ENCODE measurements around the gene DCTN1.

DCTN1 gene

DNA sequence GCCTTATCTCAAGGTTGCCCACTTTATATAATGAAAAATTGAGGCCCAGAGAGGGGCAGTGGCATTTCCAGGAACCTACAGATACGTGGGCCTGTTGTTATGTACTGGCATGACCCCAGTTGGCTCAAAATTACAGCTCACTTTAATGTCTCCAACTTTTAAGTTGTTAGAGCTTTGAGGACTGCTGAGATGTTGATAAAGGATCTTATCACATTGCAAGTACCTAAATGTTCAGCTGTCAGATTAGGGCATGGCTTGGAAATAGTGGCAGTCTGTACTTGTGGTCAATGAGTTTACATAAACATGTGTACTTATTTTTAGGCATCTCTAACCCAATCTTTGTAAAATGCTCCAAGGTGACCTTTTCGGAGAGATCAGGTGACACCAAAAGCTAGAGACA lies 51.5 kb downstream of the DCTN1 start:
- POLR2A ChIA-PET, result no interaction called here
- Histone ChIP-seq H3K27ac (ENCODE audit: insufficient read depth in 1 of 2, low read depth in 1 of 2, low read length in 2 of 2, poor library complexity in 1 of 2, severe bottlenecking in 2 of 2) (no peak overlapping the region), H3K4me3 (ENCODE audit: control insufficient read depth in 1 of 7, extremely low read depth in 1 of 7, insufficient read depth in 4 of 7, low read depth in 2 of 7, low read length in 6 of 7) (no peak overlapping the region), H3K36me3 (ENCODE audit: control insufficient read depth in 4 of 4, insufficient read depth in 4 of 4, low read length in 3 of 4) (peaks cover 0 to 27% (median 0%) of the 10 kb centered on the region in 4 experiments), H3K27me3 (replicated peaks in 2 of 5; ENCODE audit: control insufficient read depth in 4 of 5, insufficient read depth in 5 of 5, low read length in 4 of 5) (no peaks in the 10 kb centered on the region), H3K9me3 (ENCODE audit: control extremely low read depth in 1 of 5, control insufficient read depth in 4 of 5, insufficient read depth in 2 of 5, low read depth in 1 of 5, low read length in 4 of 5) (no peaks in the 10 kb centered on the region), H3K4me1 (ENCODE audit: control extremely low read depth in 1 of 4, control insufficient read depth in 4 of 4, insufficient read depth in 4 of 4, low read length in 3 of 4) (no peaks in the 10 kb centered on the region)
- 92% methylated on average over 2 of the region's 2 CpGs for WGBS (ENCODE audit: insufficient coverage)
- no peak for DNase-seq
- CTCF ChIA-PET, result no interaction called here

DNA sequence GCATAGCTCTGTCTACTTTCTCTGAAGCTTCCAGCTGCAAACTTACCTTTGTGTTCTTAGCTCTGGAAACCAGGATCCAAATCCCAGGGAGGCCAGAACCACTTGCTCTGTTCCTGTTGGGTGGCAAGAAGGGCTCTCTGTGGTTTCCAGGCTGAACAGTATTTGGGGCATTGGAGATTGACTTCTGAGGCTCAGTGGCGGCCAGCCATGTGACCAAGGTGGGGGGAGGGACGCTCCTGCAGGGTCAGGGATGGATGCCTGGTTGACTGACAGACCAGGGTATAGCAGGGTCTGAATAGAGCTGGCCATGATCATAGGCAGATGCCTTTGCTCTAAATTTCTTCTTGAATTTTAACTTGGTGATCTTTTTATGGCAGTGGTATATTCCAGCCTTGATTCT lies 52.0 kb downstream of the DCTN1 start:
- ChIA-PET CTCF (no interaction called here), POLR2A (no interaction called here)
- peaks cover 0 to 26% (median 0%) of the 10 kb centered on the region in 4 experiments for H3K36me3 ChIP-seq (ENCODE audit: control insufficient read depth in 4 of 4, insufficient read depth in 4 of 4, low read length in 3 of 4)
- no peak overlapping the region for H3K27ac ChIP-seq (ENCODE audit: insufficient read depth in 1 of 2, low read depth in 1 of 2, low read length in 2 of 2, poor library complexity in 1 of 2, severe bottlenecking in 2 of 2)
- no peak for DNase-seq
- no peak overlapping the region for H3K4me3 ChIP-seq (ENCODE audit: control insufficient read depth in 1 of 7, extremely low read depth in 1 of 7, insufficient read depth in 4 of 7, low read depth in 2 of 7, low read length in 6 of 7)
- H3K27me3 ChIP-seq (replicated peaks in 2 of 5; ENCODE audit: control insufficient read depth in 4 of 5, insufficient read depth in 5 of 5, low read length in 4 of 5), result no peaks in the 10 kb centered on the region
- WGBS (ENCODE audit: insufficient coverage), result 94% methylated on average over 2 of the region's 2 CpGs
- H3K4me1 ChIP-seq (ENCODE audit: control extremely low read depth in 1 of 4, control insufficient read depth in 4 of 4, insufficient read depth in 4 of 4, low read length in 3 of 4), result no peaks in the 10 kb centered on the region
- H3K9me3 ChIP-seq (ENCODE audit: control extremely low read depth in 1 of 5, control insufficient read depth in 4 of 5, insufficient read depth in 2 of 5, low read depth in 1 of 5, low read length in 4 of 5), result no peaks in the 10 kb centered on the region

DNA sequence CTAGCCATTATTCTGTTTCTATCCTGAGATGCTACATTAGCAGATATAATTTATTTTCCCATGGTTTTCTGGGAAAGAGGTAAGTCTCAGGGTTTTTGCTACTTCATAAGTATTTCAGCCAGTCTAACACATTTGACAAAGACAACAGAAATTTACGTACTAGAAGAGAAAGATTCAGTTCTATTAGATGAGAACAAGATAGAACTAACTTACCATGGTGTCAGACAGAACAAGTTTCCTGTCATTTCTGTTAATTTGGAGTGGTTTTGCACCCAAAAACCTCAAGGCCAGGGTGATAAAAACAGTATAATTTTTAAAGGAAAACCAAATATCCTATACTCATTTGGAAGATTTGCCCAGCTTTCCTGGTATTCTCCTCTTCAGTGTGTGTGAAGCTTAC lies 52.5 kb downstream of the DCTN1 start:
- Histone ChIP-seq H3K4me1 (ENCODE audit: control extremely low read depth in 1 of 4, control insufficient read depth in 4 of 4, insufficient read depth in 4 of 4, low read length in 3 of 4) (no peaks in the 10 kb centered on the region), H3K27ac (ENCODE audit: insufficient read depth in 1 of 2, low read depth in 1 of 2, low read length in 2 of 2, poor library complexity in 1 of 2, severe bottlenecking in 2 of 2) (no peak overlapping the region), H3K27me3 (replicated peaks in 2 of 5; ENCODE audit: control insufficient read depth in 4 of 5, insufficient read depth in 5 of 5, low read length in 4 of 5) (no peaks in the 10 kb centered on the region), H3K9me3 (ENCODE audit: control extremely low read depth in 1 of 5, control insufficient read depth in 4 of 5, insufficient read depth in 2 of 5, low read depth in 1 of 5, low read length in 4 of 5) (no peaks in the 10 kb centered on the region), H3K4me3 (ENCODE audit: control insufficient read depth in 1 of 7, extremely low read depth in 1 of 7, insufficient read depth in 4 of 7, low read depth in 2 of 7, low read length in 6 of 7) (no peak overlapping the region), H3K36me3 (ENCODE audit: control insufficient read depth in 4 of 4, insufficient read depth in 4 of 4, low read length in 3 of 4) (peaks cover 0 to 23% (median 0%) of the 10 kb centered on the region in 4 experiments)
- DNase-seq, result no peak
- 100% methylated on average over 1 of the region's 1 CpG for WGBS (ENCODE audit: insufficient coverage)
- CTCF ChIA-PET, result no interaction called here
- POLR2A ChIA-PET, result no interaction called here

DNA sequence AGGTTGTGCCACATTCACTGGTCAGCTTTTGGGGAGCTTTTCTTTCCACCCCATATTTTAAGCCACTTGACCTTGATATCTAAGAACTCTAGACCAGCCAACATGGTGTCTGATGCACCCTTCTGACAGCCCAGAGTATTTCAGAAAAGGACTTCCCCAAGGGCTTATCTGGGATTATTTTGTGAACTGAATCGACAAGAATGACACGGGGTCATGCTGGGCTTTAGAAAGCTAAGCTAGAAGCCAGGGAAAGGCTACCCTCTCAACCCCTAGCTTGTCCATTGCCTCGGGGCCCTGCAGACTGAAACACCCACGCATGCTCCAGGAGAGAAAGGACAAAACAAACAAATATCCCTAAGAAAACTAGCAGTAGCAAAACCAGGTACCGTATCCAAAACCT lies 52.9 kb downstream of the DCTN1 start:
- peaks cover 0 to 23% (median 0%) of the 10 kb centered on the region in 4 experiments for H3K36me3 ChIP-seq (ENCODE audit: control insufficient read depth in 4 of 4, insufficient read depth in 4 of 4, low read length in 3 of 4)
- CTCF ChIA-PET, result no interaction called here
- no CpG with 5 or more reads among the region's 5 CpGs for WGBS (ENCODE audit: insufficient coverage)
- no peak overlapping the region for H3K27ac ChIP-seq (ENCODE audit: insufficient read depth in 1 of 2, low read depth in 1 of 2, low read length in 2 of 2, poor library complexity in 1 of 2, severe bottlenecking in 2 of 2)
- POLR2A ChIA-PET, result no interaction called here
- H3K4me1 ChIP-seq (ENCODE audit: control extremely low read depth in 1 of 4, control insufficient read depth in 4 of 4, insufficient read depth in 4 of 4, low read length in 3 of 4), result no peaks in the 10 kb centered on the region
- no peaks in the 10 kb centered on the region for H3K9me3 ChIP-seq (ENCODE audit: control extremely low read depth in 1 of 5, control insufficient read depth in 4 of 5, insufficient read depth in 2 of 5, low read depth in 1 of 5, low read length in 4 of 5)
- no peak for DNase-seq
- no peak overlapping the region for H3K4me3 ChIP-seq (ENCODE audit: control insufficient read depth in 1 of 7, extremely low read depth in 1 of 7, insufficient read depth in 4 of 7, low read depth in 2 of 7, low read length in 6 of 7)
- H3K27me3 ChIP-seq (replicated peaks in 2 of 5; ENCODE audit: control insufficient read depth in 4 of 5, insufficient read depth in 5 of 5, low read length in 4 of 5), result no peaks in the 10 kb centered on the region

DNA sequence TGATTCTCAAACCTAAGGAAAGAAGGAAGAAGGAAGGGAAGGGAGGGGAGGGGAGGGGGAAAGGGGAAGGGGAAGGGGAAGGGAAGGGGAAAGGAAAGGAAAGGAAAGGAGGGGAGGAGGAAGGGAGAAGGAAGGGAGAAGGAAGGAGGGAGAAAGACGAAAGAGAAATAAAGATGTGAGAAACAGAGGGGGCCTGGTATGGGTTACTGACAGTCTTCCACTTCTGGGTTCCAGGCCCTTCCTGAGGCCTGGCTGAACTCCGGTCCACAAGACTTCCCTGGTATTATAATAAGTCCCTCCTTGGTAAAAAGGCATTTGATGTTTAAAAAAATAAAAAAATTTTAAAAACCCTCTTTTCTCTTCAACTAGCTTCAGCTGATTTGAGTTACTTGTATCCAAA lies 54.3 kb downstream of the DCTN1 start:
- CTCF ChIA-PET, result interaction anchor here (4.0 kb wide), 1 partner anchor 9 kb away, joined by 20 read pairs; no protein-coding TSS in a partner anchor

DNA sequence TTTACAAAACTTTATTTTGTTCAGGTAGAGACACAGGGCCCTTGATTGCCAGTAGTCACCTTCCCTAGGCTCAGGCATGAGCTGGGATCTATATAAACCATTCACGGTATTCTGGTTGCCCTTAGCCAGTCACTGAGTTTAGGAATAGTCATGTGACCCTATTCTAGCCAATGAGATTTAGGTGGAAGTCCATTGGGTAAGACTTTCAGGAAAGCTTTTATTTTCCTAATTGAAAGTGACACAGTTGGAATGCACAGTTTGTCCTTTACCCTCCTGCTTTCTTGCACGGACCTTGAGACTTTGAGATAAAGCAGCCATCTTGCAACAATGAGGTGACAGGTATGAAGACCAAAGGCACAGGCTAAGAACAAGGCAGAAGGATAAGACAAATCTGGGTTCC lies 58.4 kb downstream of the DCTN1 start:
- no peak overlapping the region for H3K4me3 ChIP-seq (ENCODE audit: control insufficient read depth in 1 of 7, extremely low read depth in 1 of 7, insufficient read depth in 4 of 7, low read depth in 2 of 7, low read length in 6 of 7)
- 100% methylated on average over 2 of the region's 2 CpGs for WGBS (ENCODE audit: insufficient coverage)
- H3K27ac ChIP-seq (ENCODE audit: insufficient read depth in 1 of 2, low read depth in 1 of 2, low read length in 2 of 2, poor library complexity in 1 of 2, severe bottlenecking in 2 of 2), result no peak overlapping the region
- H3K4me1 ChIP-seq (ENCODE audit: control extremely low read depth in 1 of 4, control insufficient read depth in 4 of 4, insufficient read depth in 4 of 4, low read length in 3 of 4), result no peaks in the 10 kb centered on the region
- no peaks in the 10 kb centered on the region for H3K36me3 ChIP-seq (ENCODE audit: control insufficient read depth in 4 of 4, insufficient read depth in 4 of 4, low read length in 3 of 4)
- ChIA-PET POLR2A (no interaction called here), CTCF (interaction anchor here (1.2 kb wide), 1 partner anchor 13 kb away, joined by 5 read pairs; no protein-coding TSS in a partner anchor)
- no peak for DNase-seq
- no peaks in the 10 kb centered on the region for H3K9me3 ChIP-seq (ENCODE audit: control extremely low read depth in 1 of 5, control insufficient read depth in 4 of 5, insufficient read depth in 2 of 5, low read depth in 1 of 5, low read length in 4 of 5)
- no peaks in the 10 kb centered on the region for H3K27me3 ChIP-seq (replicated peaks in 2 of 5; ENCODE audit: control insufficient read depth in 4 of 5, insufficient read depth in 5 of 5, low read length in 4 of 5)

More for the DNA sequence above, 54.3 kb downstream of the DCTN1 start:
- Histone ChIP-seq H3K4me1 (ENCODE audit: control extremely low read depth in 1 of 4, control insufficient read depth in 4 of 4, insufficient read depth in 4 of 4, low read length in 3 of 4) (no peaks in the 10 kb centered on the region), H3K4me3 (ENCODE audit: control insufficient read depth in 1 of 7, extremely low read depth in 1 of 7, insufficient read depth in 4 of 7, low read depth in 2 of 7, low read length in 6 of 7) (no peak overlapping the region), H3K36me3 (ENCODE audit: control insufficient read depth in 4 of 4, insufficient read depth in 4 of 4, low read length in 3 of 4) (peaks cover 0 to 13% (median 0%) of the 10 kb centered on the region in 4 experiments), H3K9me3 (ENCODE audit: control extremely low read depth in 1 of 5, control insufficient read depth in 4 of 5, insufficient read depth in 2 of 5, low read depth in 1 of 5, low read length in 4 of 5) (no peaks in the 10 kb centered on the region), H3K27ac (ENCODE audit: insufficient read depth in 1 of 2, low read depth in 1 of 2, low read length in 2 of 2, poor library complexity in 1 of 2, severe bottlenecking in 2 of 2) (no peak overlapping the region), H3K27me3 (replicated peaks in 2 of 5; ENCODE audit: control insufficient read depth in 4 of 5, insufficient read depth in 5 of 5, low read length in 4 of 5) (no peaks in the 10 kb centered on the region)
- WGBS (ENCODE audit: insufficient coverage), result no CpG with 5 or more reads among the region's 2 CpGs
- no peak for DNase-seq
- POLR2A ChIA-PET, result interaction anchor here (0.5 kb wide), 1 partner anchor 257 kb away, joined by 7 read pairs; no protein-coding TSS in a partner anchor

DNA sequence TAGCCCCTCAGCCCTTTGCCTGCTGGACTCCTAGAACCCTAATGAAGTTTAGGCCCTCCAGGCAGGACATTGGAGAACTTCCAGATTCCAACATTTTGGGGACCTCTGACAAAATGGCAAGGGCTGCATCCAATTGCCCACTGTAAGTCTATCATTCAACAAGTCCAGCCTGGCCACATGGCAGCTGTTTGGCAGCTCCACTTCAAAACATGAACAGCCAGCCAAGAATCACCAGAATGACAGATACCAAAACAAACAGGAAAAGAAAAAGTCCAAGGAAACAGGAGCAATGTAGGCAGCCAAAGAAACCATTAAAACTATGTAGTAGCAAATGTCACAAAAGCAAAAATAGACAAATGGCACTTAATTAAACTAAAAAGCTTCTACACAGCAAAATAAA lies 62.4 kb downstream of the DCTN1 start:
- ChIA-PET POLR2A (no interaction called here), CTCF (no interaction called here)
- Histone ChIP-seq H3K27ac (ENCODE audit: insufficient read depth in 1 of 2, low read depth in 1 of 2, low read length in 2 of 2, poor library complexity in 1 of 2, severe bottlenecking in 2 of 2) (no peak overlapping the region), H3K4me3 (ENCODE audit: control insufficient read depth in 1 of 7, extremely low read depth in 1 of 7, insufficient read depth in 4 of 7, low read depth in 2 of 7, low read length in 6 of 7) (no peak overlapping the region), H3K9me3 (ENCODE audit: control extremely low read depth in 1 of 5, control insufficient read depth in 4 of 5, insufficient read depth in 2 of 5, low read depth in 1 of 5, low read length in 4 of 5) (no peaks in the 10 kb centered on the region), H3K4me1 (ENCODE audit: control extremely low read depth in 1 of 4, control insufficient read depth in 4 of 4, insufficient read depth in 4 of 4, low read length in 3 of 4) (no peaks in the 10 kb centered on the region), H3K36me3 (ENCODE audit: control insufficient read depth in 4 of 4, insufficient read depth in 4 of 4, low read length in 3 of 4) (peaks cover 0 to 5% (median 4%) of the 10 kb centered on the region in 4 experiments), H3K27me3 (replicated peaks in 2 of 5; ENCODE audit: control insufficient read depth in 4 of 5, insufficient read depth in 5 of 5, low read length in 4 of 5) (no peaks in the 10 kb centered on the region)
- no peak for DNase-seq

Data from common myeloid progenitor, CD34-positive (primary cell).